SK-N-SH (cell line): ENCODE data around the gene CIDEB.

Source experiments
- JUND ChIP-seq: IDR thresholded peaks from 2 replicates; pipeline ENCODE4 v1.4.0; 2012
- POLR2AphosphoS5 ChIP-seq: IDR thresholded peaks from 2 replicates; pipeline ENCODE4 v1.6.1; 2012; ENCODE audit warnings: low read depth, low read length
- REST ChIP-seq: IDR thresholded peaks from 2 replicates; pipeline ENCODE4 v1.6.1; 2012; ENCODE audit warnings: mild to moderate bottlenecking, low read depth, low read length, moderate library complexity
- TF ChIP-seq, protein P1 (sequence below): IDR thresholded peaks from 2 replicates; pipeline ENCODE4 v1.4.0; 2012; ENCODE audit warnings: low read depth

- TF ChIP-seq JUND = no peak
- TF ChIP-seq REST = no peak
- TF ChIP-seq, protein P1, sequence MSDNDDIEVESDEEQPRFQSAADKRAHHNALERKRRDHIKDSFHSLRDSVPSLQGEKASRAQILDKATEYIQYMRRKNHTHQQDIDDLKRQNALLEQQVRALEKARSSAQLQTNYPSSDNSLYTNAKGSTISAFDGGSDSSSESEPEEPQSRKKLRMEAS = no peak
- no peak for TF ChIP-seq POLR2AphosphoS5
These were observed 39.6 kb downstream of the CIDEB start for GRCh38 chr14:24268225-24268624.
